Measurements from ENCODE around the gene DPYSL4. TPM values are rescaled to one million over a fixed set of nuclear protein-coding genes. Genes with fewer than 3 reads are reported as not detected.
"Not testable (repeated sequence)": the region's sequence is repeated elsewhere in the genome, so short reads cannot be mapped to it uniquely, and the experiment has no call there.

The DPYSL4 gene
- total RNA-seq, 1 donor from 2014 or later: 55.9 TPM

- Mint-ChIP-seq H3K9me3 (ENCODE audit: low read depth) (no peaks in the 10 kb centered on the region), H3K4me3 (ENCODE audit: low read depth) (no peak overlapping the region), H3K4me1 (ENCODE audit: low read depth) (no peaks in the 10 kb centered on the region), H3K36me3 (ENCODE audit: insufficient read depth) (no peaks in the 10 kb centered on the region), H3K27me3 (peaks cover 12% of the 10 kb centered on the region), H3K27ac (no peak overlapping the region)
- TF ChIP-seq CTCF (IDR thresholded peaks at IDR 0.05; ENCODE audit: unreplicated experiment): no peak
- no peak for DNase-seq (ENCODE audit: low spot score, unreplicated experiment)
Measured at GRCh38 chr10:132155723-132156381, 30.9 kb upstream of the DPYSL4 start.

- TF ChIP-seq CTCF (IDR thresholded peaks at IDR 0.05; ENCODE audit: unreplicated experiment): no peak
- no peak overlapping the region for H3K4me3 Mint-ChIP-seq (ENCODE audit: low read depth)
- no peaks in the 10 kb centered on the region for H3K36me3 Mint-ChIP-seq (ENCODE audit: insufficient read depth)
- H3K27ac Mint-ChIP-seq: no peak overlapping the region
- peaks cover 12% of the 10 kb centered on the region for H3K27me3 Mint-ChIP-seq
- DNase-seq (ENCODE audit: low spot score, unreplicated experiment): no peak
- no peaks in the 10 kb centered on the region for H3K4me1 Mint-ChIP-seq (ENCODE audit: low read depth)
- no peaks in the 10 kb centered on the region for H3K9me3 Mint-ChIP-seq (ENCODE audit: low read depth)
Measured at GRCh38 chr10:132156382-132156781, 30.4 kb upstream of the DPYSL4 start.

GRCh38 chr10:132157101-132157500 lies 29.6 kb upstream of the DPYSL4 start:
- Mint-ChIP-seq H3K27me3 (peaks cover 13% of the 10 kb centered on the region), H3K36me3 (ENCODE audit: insufficient read depth) (no peaks in the 10 kb centered on the region), H3K4me1 (ENCODE audit: low read depth) (no peaks in the 10 kb centered on the region), H3K4me3 (ENCODE audit: low read depth) (no peak overlapping the region), H3K9me3 (ENCODE audit: low read depth) (no peaks in the 10 kb centered on the region), H3K27ac (no peak overlapping the region)
- no peak for DNase-seq (ENCODE audit: low spot score, unreplicated experiment)
- TF ChIP-seq CTCF (IDR thresholded peaks at IDR 0.05; ENCODE audit: unreplicated experiment): no peak

GRCh38 chr10:132158122-132158741 lies 28.5 kb upstream of the DPYSL4 start:
- H3K4me3 Mint-ChIP-seq (ENCODE audit: low read depth): no peak overlapping the region
- H3K27me3 Mint-ChIP-seq: peaks cover 22% of the 10 kb centered on the region
- H3K27ac Mint-ChIP-seq: no peak overlapping the region
- no peak for DNase-seq (ENCODE audit: low spot score, unreplicated experiment)
- no peaks in the 10 kb centered on the region for H3K36me3 Mint-ChIP-seq (ENCODE audit: insufficient read depth)
- no peaks in the 10 kb centered on the region for H3K4me1 Mint-ChIP-seq (ENCODE audit: low read depth)
- H3K9me3 Mint-ChIP-seq (ENCODE audit: low read depth): no peaks in the 10 kb centered on the region
- no peak for TF ChIP-seq CTCF (IDR thresholded peaks at IDR 0.05; ENCODE audit: unreplicated experiment)

- Mint-ChIP-seq H3K27me3 (peaks cover 27% of the 10 kb centered on the region), H3K36me3 (ENCODE audit: insufficient read depth) (no peaks in the 10 kb centered on the region), H3K4me3 (ENCODE audit: low read depth) (no peak overlapping the region), H3K4me1 (ENCODE audit: low read depth) (no peaks in the 10 kb centered on the region), H3K9me3 (ENCODE audit: low read depth) (no peaks in the 10 kb centered on the region), H3K27ac (no peak overlapping the region)
- TF ChIP-seq CTCF (IDR thresholded peaks at IDR 0.05; ENCODE audit: unreplicated experiment): no peak
- no peak for DNase-seq (ENCODE audit: low spot score, unreplicated experiment)
Measured at GRCh38 chr10:132158823-132159222, 27.9 kb upstream of the DPYSL4 start.

GRCh38 chr10:132159302-132160230 lies 27.2 kb upstream of the DPYSL4 start:
- H3K4me3 Mint-ChIP-seq (ENCODE audit: low read depth); H3K9me3 Mint-ChIP-seq (ENCODE audit: low read depth); H3K27ac Mint-ChIP-seq; H3K4me1 Mint-ChIP-seq (ENCODE audit: low read depth); DNase-seq (ENCODE audit: low spot score, unreplicated experiment); H3K36me3 Mint-ChIP-seq (ENCODE audit: insufficient read depth): not testable (repeated sequence)
- peaks cover 31% of the 10 kb centered on the region for H3K27me3 Mint-ChIP-seq

- peaks cover 35% of the 10 kb centered on the region for H3K27me3 Mint-ChIP-seq
- not testable (repeated sequence) for H3K9me3 Mint-ChIP-seq (ENCODE audit: low read depth); H3K36me3 Mint-ChIP-seq (ENCODE audit: insufficient read depth); H3K4me3 Mint-ChIP-seq (ENCODE audit: low read depth); H3K4me1 Mint-ChIP-seq (ENCODE audit: low read depth); H3K27ac Mint-ChIP-seq; DNase-seq (ENCODE audit: low spot score, unreplicated experiment)
Measured at GRCh38 chr10:132160231-132160630, 26.5 kb upstream of the DPYSL4 start.

Measured in progenitor cell of endocrine pancreas (in vitro differentiated cells).